GM23248 (cell line): ENCODE results near the gene FAM53A.

Experiments used
- EZH2 ChIP-seq: fragments of 200-600 bp; sonication (generic); IDR thresholded peaks from 2 replicates; pipeline ENCODE4 v1.6.1; 2018; ENCODE audit warnings: antibody characterized with exemption, mild to moderate bottlenecking; ENCODE audit not compliant: insufficient read depth, poor library complexity, severe bottlenecking
- EZH2phosphoT487 ChIP-seq: fragments of 200-600 bp; sonication (generic); IDR thresholded peaks from 2 replicates; pipeline ENCODE4 v1.6.1; 2018; ENCODE audit warnings: antibody characterized with exemption, moderate library complexity, mild to moderate bottlenecking, low read depth; ENCODE audit not compliant: insufficient read depth

DNA sequence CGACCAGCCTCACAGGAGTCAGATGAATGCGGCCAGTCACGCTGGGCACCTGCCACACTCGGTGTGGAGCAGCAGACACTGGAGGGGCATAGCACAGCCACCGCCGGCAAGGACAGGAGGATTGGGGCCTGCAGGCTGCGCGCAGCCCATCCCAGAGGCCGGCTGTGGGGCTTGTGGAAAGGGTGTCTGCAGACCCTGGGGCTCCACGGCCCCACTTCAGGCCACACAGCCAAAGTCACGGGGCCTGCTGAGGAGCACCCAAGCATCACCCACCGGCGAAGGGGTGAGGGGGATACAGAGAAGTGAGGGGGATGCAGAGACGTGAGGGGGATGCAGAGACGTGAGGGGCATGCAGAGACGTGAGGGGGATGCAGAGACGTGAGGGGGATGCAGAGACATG is 70.1 kb downstream of the FAM53A start:
- TF ChIP-seq EZH2phosphoT487 (no peak), EZH2 (no peak)
